Measurements from ENCODE around the gene SRCIN1. TPM values are rescaled to one million over a fixed set of nuclear protein-coding genes. Genes with fewer than 3 reads are reported as not detected.

The SRCIN1 gene
- total RNA-seq, 1 experiment from 2014 or later: 2.3 TPM

DNA sequence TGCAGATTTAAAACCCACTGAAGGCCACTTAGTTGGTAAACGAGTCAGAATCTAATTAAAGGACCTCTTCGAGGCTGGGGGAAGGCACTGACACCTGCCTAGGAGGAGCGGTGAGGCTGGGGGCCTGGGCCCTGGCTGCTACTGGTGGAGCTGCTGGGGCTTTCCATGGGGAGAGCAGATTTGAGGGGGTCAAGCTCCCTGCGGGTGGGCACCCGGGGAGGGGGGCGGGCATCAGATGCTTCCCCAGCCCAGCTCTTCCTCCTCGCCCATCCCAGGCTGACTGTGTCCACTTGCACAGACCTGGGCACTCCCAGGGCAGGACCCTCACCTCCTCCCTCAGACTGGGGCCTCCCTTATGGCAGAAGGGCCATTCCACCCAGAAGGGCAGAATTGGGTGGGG lies 19.0 kb downstream of the SRCIN1 start:
- DNase-seq (ENCODE audit: low read depth): no peak
- in situ Hi-C loops (cut with HindIII; ENCODE audit: low pct_unique_long_range_greater_than_20kb, low sequenced_read_pairs): no loop called here

DNA sequence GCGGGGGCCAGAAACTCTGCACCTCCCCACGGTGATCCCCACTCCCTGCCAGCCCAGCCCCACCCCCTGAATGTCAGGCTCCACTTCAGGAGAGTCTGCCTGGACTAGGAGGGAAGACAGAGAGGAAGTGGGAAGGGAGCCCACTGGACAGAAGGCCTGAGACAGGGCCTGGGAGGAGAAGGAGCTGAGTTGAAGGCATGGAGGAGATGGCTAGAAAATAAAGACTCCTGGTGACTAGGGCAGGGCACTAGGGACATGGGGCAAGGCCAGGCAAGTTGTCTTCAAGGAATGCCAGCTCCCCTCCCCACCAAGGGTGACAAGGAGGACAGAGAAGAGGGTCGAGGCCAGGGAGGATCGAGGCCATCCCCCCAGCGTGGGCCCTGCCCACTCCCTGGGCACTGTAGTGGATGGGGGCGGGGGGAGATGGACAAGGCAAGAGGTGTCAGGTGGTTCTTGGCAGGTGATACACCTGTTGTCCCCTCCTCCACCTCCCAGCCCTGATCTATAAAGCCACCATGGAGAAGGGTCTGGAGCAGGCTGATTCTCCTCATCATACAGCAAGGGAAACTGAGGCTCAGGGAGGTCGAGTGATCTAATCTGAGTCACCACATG lies 19.7 kb downstream of the SRCIN1 start:
- DNase-seq (ENCODE audit: low read depth): no peak
- in situ Hi-C loops (cut with HindIII; ENCODE audit: low pct_unique_long_range_greater_than_20kb, low sequenced_read_pairs): no loop called here

DNA sequence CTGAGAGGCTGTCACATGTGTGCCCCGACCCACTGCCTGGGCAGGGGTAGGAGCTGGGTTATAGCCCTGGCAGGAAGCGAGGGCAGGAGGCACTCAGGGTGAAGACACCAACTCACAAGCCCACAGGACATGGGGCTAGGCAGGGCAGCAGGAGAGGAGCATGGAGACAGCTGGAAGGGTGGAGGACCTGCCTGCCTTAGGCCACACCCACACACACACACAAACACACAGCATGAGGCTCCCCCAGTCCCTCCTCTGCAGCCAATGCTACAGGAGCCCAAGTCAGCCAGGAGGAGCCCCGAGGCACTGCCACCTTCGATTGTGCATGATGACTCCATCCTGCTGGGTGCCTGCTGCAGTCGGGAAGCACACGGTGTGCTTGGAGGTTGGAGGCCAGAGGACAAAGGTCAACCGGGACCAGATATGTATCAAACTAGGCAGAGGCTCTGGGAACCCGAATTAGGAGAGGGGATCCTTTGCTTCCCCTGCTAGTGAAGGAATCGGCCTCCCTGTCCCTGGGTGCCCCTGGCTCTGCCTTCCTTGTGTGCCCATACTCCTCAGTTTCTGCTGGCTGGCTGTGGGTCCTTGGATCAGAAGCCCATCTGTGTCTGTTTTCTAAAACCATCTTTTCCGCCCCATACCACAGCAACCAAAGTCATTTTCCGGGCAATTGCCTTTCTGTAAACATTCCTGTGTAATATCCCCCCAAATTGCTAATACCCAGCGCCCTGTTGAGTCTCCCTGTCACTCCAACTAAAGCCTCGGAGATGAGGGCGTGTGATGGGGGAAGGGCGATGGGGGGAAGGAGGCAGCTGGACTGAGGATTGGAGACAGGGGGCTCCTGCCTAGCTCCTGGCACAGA lies 20.5 kb downstream of the SRCIN1 start:
- no peak for DNase-seq (ENCODE audit: low read depth)
- in situ Hi-C loops (cut with HindIII; ENCODE audit: low pct_unique_long_range_greater_than_20kb, low sequenced_read_pairs): no loop called here

DNA sequence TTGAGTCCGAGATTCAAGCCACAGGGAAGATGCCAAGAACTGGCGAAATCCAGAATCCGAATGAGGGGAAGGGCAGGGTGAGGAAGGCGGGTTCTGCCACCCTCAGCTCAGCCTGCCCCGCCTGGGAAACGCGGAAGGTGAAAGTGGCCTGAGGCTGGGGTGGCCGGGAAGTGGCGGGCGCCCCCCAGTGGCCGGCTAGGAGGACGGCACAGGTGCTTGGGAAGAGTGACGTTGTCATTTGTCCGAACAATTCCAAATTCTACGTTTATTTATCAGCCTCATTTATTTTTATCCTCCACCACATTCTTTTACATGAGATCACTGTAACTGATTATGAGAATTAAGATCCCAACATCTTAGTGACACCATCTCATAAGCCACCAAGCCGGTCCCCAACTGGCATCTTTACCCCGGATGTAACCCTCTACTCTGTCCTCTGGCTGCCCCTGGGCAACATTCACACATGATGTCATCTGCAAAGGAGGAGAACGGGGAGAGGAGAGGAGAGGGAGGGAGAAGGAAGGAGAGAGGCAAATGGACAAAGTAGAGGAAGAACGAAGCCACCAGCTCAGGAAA lies 21.3 kb downstream of the SRCIN1 start:
- DNase-seq (ENCODE audit: low read depth): peak; percentile 56
- in situ Hi-C loops (cut with HindIII; ENCODE audit: low pct_unique_long_range_greater_than_20kb, low sequenced_read_pairs): no loop called here

DNA sequence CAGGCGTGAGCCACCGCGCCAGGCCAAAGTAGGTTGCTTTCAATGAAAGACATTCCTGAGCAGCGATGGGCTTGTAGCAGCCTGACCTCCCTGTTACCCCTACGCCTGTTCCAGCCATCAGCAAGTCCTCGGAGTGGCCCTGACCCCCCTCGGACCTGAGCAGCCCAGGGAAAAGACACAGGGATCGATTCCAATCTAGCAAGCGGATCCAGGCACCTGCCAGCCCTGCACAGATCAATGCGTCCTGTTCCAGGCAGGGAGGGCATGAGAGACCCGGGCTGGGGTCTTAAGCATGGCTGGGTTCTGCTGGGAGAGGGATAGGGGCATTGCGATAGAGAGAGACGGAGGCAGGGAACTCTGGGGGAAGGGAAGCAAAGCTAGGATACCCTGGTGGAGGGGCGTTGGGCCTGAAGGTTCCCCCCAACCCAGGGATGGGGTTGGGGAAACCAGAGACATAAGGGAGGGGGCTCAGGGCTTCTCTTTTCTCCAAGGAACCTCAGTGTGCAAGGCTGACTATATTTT lies 21.9 kb downstream of the SRCIN1 start:
- in situ Hi-C loops (cut with HindIII; ENCODE audit: low pct_unique_long_range_greater_than_20kb, low sequenced_read_pairs): no loop called here
- DNase-seq (ENCODE audit: low read depth): no peak

DNA sequence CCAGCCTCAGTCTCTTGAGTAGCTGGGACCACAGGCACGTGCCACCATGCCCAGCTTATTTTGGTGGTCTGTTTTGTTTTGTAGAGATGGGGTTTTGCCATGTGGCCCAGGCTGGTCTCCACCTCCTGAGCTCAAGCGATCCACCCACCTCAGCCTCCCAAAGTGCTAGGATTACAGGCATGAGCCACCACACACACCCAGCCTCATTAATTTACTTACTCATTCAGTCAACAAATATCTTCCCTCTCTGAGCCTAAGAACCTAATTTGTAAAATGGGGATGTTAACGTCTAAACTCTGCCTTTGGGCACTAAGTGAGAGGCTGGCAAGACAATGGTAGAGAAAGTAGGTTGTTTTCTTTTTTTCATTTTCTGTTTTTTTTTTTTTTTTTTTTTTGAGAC lies 22.6 kb downstream of the SRCIN1 start:
- no peak for DNase-seq (ENCODE audit: low read depth)
- in situ Hi-C loops (cut with HindIII; ENCODE audit: low pct_unique_long_range_greater_than_20kb, low sequenced_read_pairs): no loop called here

DNA sequence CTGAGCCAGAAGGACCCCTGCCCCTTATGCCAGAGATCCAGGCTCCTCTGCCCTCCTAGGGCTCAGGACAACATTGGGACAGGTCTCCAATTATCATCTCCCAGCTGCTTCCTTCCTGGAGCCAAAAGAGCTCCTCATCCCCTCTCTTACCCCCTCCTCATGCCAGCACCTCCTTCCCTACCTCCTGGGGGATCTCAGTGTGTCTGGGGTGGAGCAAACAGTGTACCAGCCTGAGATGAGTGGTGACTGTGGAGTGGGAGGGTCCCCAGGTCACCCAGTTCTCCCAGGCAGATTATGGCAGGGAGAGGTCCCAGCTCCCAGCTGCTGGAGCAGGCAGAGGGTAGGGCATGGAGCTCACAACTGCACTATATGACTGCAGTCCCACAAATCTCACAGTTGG lies 23.7 kb downstream of the SRCIN1 start:
- in situ Hi-C loops (cut with HindIII; ENCODE audit: low pct_unique_long_range_greater_than_20kb, low sequenced_read_pairs): no loop called here
- no peak for DNase-seq (ENCODE audit: low read depth)

DNA sequence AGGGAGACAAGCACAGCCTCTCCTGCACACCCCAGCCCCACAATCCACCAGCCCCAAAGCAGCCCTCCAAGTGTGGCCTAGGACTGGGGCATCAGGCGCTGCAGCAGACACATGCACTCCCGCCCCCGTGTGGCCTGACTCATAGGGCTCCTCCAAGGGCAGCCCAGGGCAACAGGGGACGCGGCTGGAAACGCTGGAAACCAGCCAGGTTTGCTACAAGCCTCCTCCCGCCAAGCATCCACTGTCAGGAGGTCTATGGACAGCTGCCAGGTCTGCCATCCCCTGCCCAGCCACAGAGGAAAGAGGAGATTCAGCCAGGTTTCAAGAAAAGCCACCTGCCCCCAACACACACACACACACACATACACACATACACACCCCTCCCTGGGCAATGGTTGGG lies 25.8 kb downstream of the SRCIN1 start:
- DNase-seq (ENCODE audit: low read depth): peak; percentile 68
- in situ Hi-C loops (cut with HindIII; ENCODE audit: low pct_unique_long_range_greater_than_20kb, low sequenced_read_pairs): no loop called here

DNA sequence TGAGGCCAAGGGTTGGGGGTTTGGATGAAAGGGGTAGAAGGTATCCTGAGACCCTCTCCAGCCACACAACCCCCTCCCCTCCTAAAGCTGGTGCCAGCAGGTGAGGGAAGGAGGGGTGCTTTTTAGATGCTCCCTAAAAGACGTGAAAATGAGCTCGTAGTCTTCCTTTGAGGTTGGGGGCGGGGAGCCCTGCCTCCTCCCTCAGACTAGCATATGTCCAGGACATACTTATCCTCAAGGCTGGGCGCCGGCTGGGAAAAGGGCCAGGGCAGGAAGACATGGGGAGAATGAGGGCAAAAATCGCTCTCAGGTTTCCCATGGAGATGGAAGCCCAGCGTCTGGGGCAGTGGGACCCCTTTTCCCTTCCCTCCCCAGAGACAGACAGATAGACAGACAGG lies 26.7 kb downstream of the SRCIN1 start:
- no peak for DNase-seq (ENCODE audit: low read depth)
- in situ Hi-C loops (cut with HindIII; ENCODE audit: low pct_unique_long_range_greater_than_20kb, low sequenced_read_pairs): no loop called here

DNA sequence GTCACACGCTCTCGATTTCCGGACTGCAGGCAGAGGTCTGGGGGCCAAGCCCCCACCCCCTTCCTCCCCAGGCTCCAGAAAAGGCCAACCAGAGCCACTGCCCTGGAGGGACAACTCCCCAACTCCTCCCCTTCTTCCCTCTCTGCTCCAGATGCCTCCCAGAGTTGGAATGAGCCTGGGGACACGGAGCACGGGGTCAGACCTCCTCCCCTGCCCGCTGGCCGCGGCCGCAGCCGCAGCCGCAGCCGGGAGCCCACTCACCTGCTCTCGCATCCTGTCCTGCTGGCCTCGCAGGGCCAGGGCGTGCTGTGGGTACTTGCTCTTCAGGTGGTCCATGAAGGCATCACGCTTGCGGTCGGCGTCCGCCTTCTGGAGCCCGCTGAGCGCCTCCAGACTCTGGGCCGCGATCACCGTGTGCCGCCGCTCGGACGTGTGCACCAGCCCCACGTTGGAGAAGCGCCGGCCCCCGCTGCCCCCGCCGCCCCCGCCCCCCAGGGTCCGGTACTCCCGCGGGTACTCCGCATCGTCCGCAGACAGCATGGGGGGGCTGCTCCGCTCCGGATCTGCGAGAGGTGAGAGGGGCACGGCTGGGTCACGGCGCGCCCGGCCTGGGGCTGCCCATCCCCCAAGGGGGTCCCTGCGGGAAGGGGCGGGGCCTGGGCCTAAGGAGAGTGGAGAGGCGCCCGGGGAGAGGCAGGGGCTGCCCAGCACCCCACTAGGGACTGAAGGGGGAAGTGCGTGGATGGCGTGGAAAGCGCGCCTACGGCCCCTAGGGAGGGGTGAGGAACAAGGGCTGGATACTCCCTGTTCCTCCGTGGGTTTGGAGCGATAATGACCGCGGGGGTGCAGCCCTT lies 27.3 kb downstream of the SRCIN1 start:
- no peak for DNase-seq (ENCODE audit: low read depth)
- in situ Hi-C loops (cut with HindIII; ENCODE audit: low pct_unique_long_range_greater_than_20kb, low sequenced_read_pairs): no loop called here

DNA sequence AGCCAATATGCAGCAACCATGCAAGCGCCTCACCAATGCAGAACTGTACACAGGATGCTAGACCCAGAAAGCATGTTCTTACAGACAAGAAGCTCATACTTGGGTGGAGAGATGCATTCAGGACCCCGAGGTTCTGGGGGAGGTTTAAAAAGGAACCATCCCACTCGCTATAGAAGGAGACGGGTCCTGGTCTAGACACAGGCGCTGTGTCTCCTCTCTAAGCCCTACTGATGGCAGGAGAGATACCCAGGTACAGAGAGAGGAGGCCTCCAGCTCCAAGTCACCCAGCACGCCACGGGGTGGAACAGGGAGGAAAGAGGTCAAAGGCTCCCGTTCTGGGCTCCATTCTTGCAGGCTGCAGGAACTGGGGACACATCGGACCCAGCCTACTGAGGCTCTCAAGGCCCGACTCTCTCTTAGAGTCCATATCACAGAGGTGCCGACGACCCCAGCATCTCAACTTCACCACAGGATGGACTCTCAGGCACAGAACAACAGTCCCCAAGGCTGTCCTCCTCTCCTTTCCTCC lies 28.0 kb downstream of the SRCIN1 start:
- in situ Hi-C loops (cut with HindIII; ENCODE audit: low pct_unique_long_range_greater_than_20kb, low sequenced_read_pairs): no loop called here

DNA sequence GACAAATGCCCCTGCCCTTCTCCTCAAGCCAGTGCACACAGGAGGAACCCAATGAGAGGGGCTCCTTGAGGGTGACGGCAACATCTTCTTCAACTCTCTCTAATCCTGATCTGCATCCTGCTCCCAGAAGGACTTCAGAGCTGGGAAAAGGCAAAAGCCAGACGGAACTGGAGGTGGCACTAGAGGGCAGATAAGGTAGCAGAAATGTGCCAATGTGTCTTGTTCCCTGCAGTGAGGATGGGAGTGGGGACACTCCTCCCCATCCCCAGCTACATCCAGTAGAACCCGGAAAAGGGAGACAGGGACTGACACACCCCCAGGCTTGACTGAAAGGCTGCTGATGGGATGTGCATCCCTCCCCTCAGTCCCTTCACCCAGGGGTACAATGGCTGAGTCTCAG lies 28.5 kb downstream of the SRCIN1 start:
- in situ Hi-C loops (cut with HindIII; ENCODE audit: low pct_unique_long_range_greater_than_20kb, low sequenced_read_pairs): no loop called here
- no peak for DNase-seq (ENCODE audit: low read depth)

More for the DNA sequence above, 28.0 kb downstream of the SRCIN1 start:
- DNase-seq (ENCODE audit: low read depth): no peak

DNA sequence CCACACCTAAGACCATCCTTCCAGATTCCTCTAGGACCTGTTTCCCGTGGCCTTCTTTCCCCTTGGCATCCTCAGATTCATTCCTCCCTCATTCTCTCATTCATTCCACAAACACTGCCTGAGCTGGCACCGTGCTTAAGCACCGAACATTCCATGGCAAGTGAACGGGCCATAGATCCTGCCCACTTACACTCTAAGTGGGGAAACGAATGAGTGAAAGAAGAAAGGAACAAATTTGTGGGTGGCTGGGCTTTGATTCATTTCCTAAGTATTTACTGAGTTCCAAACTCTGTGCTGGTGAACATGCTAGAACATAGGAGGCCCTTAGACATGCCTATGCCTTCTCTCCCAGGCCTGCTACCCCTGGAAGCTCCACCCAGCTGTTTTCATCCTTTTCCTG lies 30.0 kb downstream of the SRCIN1 start:
- in situ Hi-C loops (cut with HindIII; ENCODE audit: low pct_unique_long_range_greater_than_20kb, low sequenced_read_pairs): no loop called here

DNA sequence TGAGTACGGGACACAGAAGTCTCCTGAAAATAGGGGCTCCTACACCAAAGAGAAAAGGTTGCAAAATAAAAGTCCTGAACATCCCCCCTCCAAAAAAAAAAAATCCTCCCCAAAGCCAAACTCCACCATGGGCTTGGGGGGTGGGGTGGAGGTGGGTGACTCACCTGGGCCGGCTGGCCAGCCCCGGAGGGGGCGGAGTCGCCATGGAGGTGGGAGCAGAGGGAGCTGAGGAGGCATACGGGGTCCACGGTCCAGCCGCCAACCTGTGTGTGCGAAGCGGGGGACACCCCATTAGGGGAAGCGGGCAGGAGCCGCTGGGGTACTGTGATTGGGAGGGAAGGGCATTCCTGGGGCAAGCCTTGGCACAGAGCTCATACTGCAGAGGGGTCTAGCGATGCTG lies 31.0 kb downstream of the SRCIN1 start:
- no peak for DNase-seq (ENCODE audit: low read depth)
- in situ Hi-C loops (cut with HindIII; ENCODE audit: low pct_unique_long_range_greater_than_20kb, low sequenced_read_pairs): no loop called here

More for the DNA sequence above, 30.0 kb downstream of the SRCIN1 start:
- no peak for DNase-seq (ENCODE audit: low read depth)

DNA sequence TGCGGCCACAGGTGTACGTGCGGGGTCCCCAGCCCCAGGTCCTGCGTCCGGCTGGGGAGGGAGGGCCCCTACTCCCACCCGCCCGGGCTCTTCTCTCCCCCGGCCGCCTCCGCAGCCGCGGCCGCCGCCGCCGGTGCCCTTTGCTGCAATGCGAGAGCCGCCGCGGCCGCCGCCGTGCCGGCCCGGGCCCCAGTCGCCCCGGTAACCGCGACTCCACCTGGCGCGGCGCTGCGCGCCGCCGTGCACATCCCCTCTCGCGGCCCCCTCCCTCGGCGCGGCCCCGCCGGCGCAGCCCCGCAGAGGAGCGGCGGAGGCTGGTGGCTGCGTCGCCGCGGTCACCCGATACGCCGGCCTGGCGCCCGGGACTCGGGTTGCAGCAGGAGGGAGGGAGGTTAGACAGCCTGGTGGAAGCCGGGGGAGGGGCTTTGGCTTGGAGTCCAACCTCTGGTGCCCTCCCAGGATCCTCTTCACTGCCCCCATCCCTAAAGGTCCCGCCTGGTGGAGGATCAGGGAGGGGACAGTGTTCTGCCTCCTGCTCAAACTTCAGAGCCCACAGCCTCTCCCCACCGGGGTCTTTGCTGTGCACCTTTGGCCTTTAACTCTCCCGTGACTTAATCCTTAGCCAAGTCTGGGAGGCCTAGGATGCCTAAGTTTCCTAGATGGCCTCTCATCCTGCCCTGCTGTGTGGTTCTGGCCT lies 32.9 kb downstream of the SRCIN1 start:
- in situ Hi-C loops (cut with HindIII; ENCODE audit: low pct_unique_long_range_greater_than_20kb, low sequenced_read_pairs): no loop called here
- no peak for DNase-seq (ENCODE audit: low read depth)

DNA sequence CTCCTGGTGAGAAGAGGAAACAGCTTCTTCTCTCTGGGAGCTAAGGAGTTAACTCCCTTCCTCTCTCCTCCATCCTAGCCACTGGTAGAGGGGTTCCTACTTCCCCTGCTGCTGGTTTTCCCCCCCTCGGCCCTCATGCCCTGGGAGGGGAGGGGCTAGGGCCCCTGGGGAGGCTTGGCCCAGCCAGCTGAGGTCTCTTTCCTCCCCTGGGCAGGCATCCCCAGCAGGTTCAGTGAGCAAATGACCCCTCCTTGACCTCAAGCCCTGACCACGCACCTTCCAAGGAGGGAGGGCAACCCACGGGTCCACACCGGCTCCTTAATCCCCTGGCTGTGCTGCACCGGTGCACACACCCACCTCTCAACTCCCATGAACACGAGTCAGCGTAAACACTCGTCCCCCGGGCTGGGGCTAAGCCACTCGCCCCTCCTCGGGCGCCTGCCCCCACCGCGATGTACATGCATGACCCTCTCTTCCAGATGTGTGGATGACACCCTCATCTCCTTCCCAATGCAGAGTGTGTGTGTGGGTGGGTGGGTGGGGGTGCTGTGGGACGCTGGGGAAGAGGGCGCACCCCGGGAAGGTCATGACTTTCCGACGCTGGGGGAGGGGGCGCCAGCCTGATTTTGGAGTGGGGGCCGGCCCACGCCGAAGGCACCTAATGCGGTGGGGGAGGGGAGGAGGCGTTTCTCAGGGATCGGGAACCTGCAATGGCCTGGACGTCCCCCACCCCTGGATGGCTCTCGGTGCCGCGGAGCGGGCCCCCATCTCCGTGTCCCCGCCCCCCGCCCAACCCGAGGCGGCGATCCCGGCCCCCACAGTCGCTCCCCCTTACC lies 33.7 kb downstream of the SRCIN1 start:
- in situ Hi-C loops (cut with HindIII; ENCODE audit: low pct_unique_long_range_greater_than_20kb, low sequenced_read_pairs): no loop called here
- DNase-seq (ENCODE audit: low read depth): no peak

Measured in Caki2 (cell line).